GM12892 (cell line): ENCODE measurements around the gene TAS1R3.
"Not testable (repeated sequence)": the region's sequence is repeated elsewhere in the genome, so short reads cannot be mapped to it uniquely, and the experiment has no call there.

Experiments
- POLR2A ChIP-seq: IDR thresholded peaks from 2 replicates; pipeline ENCODE4 v1.6.1; 2011; ENCODE audit warnings: low read depth, low read length, control low read depth
- POLR2AphosphoS5 ChIP-seq: IDR thresholded peaks from 2 replicates; pipeline ENCODE4 v1.6.1; 2011; ENCODE audit warnings: low read depth, low read length, control low read depth
- TAF1 ChIP-seq: IDR thresholded peaks from 2 replicates; pipeline ENCODE4 v1.6.1; 2011; ENCODE audit warnings: low read depth, mild to moderate bottlenecking, control low read depth, low read length, borderline replicate concordance

DNA sequence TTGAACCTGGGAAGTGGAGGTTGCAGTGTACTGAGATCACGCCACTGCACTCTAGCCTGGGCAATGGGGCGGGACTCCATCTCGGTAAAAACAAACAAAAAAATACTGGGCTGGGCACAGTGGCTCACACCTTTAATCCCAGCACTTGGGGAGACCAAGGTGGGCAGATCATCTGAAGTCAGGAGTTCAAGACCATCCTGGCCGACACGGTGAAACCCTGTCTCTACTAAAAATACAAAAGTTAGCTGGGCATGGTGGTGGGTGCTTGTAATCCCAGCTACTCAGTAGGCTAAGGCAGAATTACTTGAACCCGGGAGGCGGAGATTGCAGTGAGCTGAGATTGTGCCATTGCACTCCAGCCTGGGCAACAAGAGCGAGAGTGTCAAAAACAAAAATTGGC lies 14.9 kb upstream of the TAS1R3 start:
- TF ChIP-seq POLR2AphosphoS5, POLR2A, TAF1: not testable (repeated sequence)
